Lower leg skin (tissue), 3 donors: ENCODE data around the gene GJA5.

Source experiments
- CTCF ChIP-seq, 3 donors: fragments of 450-650 bp; IDR thresholded peaks; one replicate each; pipeline ENCODE4 v1.5.1; 2016; ENCODE audit warnings: antibody characterized with exemption in 3 of 3, mild to moderate bottlenecking in 3 of 3, moderate library complexity in 2 of 3
- POLR2A ChIP-seq, 2 donors: fragments of 450-650 bp; IDR thresholded peaks; one replicate each; pipeline ENCODE4 v1.6.1; 2016 to 2017; ENCODE audit warnings: antibody characterized with exemption in 2 of 2, mild to moderate bottlenecking in 1 of 2, moderate library complexity in 1 of 2

- TF ChIP-seq POLR2A (IDR thresholded peaks at IDR 0.05) (no peak), CTCF (IDR thresholded peaks at IDR 0.05) (no peak)
Measured at GRCh38 chr1:147807405-147807804, 47.0 kb upstream of the GJA5 start.
